ENCODE measurements around the gene ANKS6.

The ANKS6 gene

GRCh38 chr9:98772364-98773155 is 23.8 kb downstream of the ANKS6 start:
- DNase-seq (ENCODE audit: low read depth in 2 of 2) = no peak

- DNase-seq (ENCODE audit: low read depth in 2 of 2) = no peak
Observed at GRCh38 chr9:98771209-98771874, 25.0 kb downstream of the ANKS6 start.

GRCh38 chr9:98770717-98771116 is 25.6 kb downstream of the ANKS6 start:
- DNase-seq (ENCODE audit: low read depth in 2 of 2) = no peak

GRCh38 chr9:98768344-98768743 is 28.0 kb downstream of the ANKS6 start:
- no peak for DNase-seq (ENCODE audit: low read depth in 2 of 2)

- no peak for DNase-seq (ENCODE audit: low read depth in 2 of 2)
Observed at GRCh38 chr9:98767915-98768314, 28.4 kb downstream of the ANKS6 start.

- DNase-seq (ENCODE audit: low read depth in 2 of 2) = no peak
Observed at GRCh38 chr9:98767196-98767595, 29.2 kb downstream of the ANKS6 start.

GRCh38 chr9:98766586-98766985 is 29.8 kb downstream of the ANKS6 start:
- DNase-seq (ENCODE audit: low read depth in 2 of 2) = no peak

- no peak for DNase-seq (ENCODE audit: low read depth in 2 of 2)
Observed at GRCh38 chr9:98765256-98765655, 31.1 kb downstream of the ANKS6 start.

GRCh38 chr9:98763986-98764745 is 32.2 kb downstream of the ANKS6 start:
- no peak for DNase-seq (ENCODE audit: low read depth in 2 of 2)

GRCh38 chr9:98760231-98760630 is 36.1 kb downstream of the ANKS6 start:
- no peak for DNase-seq (ENCODE audit: low read depth in 2 of 2)

- DNase-seq (ENCODE audit: low read depth in 2 of 2) = no peak
Observed at GRCh38 chr9:98755006-98755618, 41.2 kb downstream of the ANKS6 start.

- no peak for DNase-seq (ENCODE audit: low read depth in 2 of 2)
Observed at GRCh38 chr9:98751210-98751609, 45.1 kb downstream of the ANKS6 start.

- DNase-seq (ENCODE audit: low read depth in 2 of 2) = no peak
Observed at GRCh38 chr9:98750364-98751060, 45.8 kb downstream of the ANKS6 start.

GRCh38 chr9:98747476-98747875 is 48.9 kb downstream of the ANKS6 start:
- DNase-seq (ENCODE audit: low read depth in 2 of 2) = no peak

GRCh38 chr9:98745470-98745869 is 50.9 kb downstream of the ANKS6 start:
- no peak for DNase-seq (ENCODE audit: low read depth in 2 of 2)

GRCh38 chr9:98743818-98744611 is 52.3 kb downstream of the ANKS6 start:
- DNase-seq (ENCODE audit: low read depth in 2 of 2) = no peak

- DNase-seq (ENCODE audit: low read depth in 2 of 2) = no peak
Observed at GRCh38 chr9:98743329-98743728, 53.0 kb downstream of the ANKS6 start.

GRCh38 chr9:98742325-98743280 is 53.8 kb downstream of the ANKS6 start:
- DNase-seq (ENCODE audit: low read depth in 2 of 2) = no peak

GRCh38 chr9:98740226-98740881 is 56.0 kb downstream of the ANKS6 start:
- no peak for DNase-seq (ENCODE audit: low read depth in 2 of 2)

Measured in stimulated activated CD4-positive, alpha-beta T cell treated with anti-CD3 and anti-CD28 coated beads, Interleukin-12 subunit alpha, Interleukin-12 subunit beta, amount 100 ng/mL, for 24 hours (primary cell).